ENCODE results near the gene BCAR1.
"Not testable (repeated sequence)": the region's sequence is repeated elsewhere in the genome, so short reads cannot be mapped to it uniquely, and the experiment has no call there.

The BCAR1 gene

DNA sequence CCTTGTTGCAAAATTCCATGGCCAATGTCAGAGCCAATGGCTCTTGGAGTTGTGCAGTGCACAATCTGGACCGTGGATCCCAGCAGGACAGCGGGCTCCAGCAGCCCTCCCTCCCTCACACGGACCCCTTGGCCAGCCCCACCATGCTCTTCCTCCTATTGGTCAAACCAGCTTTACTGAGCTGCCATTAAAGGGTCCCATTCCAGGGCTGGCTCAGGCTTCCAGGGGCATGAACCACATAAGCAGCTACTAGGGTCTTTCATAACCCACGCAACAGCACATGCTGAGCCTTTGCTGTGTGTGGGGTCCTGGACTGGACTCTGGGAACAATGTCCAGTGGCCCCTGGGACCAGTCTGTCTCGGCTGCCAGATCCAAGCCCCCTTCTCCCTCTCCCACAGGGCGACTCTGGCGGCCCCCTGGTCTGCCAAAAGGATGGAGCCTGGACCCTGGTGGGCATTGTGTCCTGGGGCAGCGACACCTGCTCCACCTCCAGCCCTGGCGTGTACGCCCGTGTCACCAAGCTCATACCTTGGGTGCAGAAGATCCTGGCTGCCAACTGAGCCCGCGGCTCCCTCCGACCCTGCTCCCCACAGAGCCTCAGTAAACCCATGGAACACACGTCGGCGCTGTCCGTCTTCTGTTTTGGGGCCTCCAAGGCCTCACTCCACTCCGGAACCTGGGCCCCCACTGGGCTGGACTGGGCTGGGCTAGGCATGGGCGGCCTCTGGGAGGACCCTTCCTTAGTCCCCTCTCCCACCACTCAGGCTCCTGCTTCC, 26.9 kb downstream of the BCAR1 start:
- no peak for DNase-seq (ENCODE audit: low read depth)

- not testable (repeated sequence) for DNase-seq (ENCODE audit: low read depth)
Measured at GRCh38 chr16:75223129-75223528, 28.3 kb downstream of the BCAR1 start.

DNA sequence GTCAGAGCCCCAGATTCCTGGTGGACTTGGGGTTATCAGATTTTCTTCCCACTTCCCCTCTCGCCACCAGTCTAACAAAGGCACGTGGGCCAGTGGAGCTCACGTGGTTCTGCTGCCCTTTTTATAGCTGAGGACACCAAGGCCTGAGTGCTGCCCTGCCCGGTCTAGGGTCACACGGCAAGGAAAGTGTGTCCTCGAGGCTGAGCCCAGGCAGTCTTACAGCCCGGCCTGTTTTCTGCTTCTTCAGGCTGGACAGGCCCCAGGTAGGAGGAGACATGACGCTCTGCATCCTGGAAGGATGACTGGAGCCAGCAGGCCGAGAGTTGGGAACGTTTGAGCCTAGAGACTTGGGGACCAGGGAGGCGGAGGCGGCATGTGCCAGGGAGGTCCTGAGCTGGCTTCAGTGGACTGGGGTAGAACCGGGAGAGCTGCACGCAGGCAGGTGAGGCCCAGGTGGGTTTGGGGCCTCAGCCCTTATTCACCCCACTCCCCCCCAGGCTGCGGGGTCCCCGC, 29.1 kb downstream of the BCAR1 start:
- DNase-seq (ENCODE audit: low read depth) = no peak

DNA sequence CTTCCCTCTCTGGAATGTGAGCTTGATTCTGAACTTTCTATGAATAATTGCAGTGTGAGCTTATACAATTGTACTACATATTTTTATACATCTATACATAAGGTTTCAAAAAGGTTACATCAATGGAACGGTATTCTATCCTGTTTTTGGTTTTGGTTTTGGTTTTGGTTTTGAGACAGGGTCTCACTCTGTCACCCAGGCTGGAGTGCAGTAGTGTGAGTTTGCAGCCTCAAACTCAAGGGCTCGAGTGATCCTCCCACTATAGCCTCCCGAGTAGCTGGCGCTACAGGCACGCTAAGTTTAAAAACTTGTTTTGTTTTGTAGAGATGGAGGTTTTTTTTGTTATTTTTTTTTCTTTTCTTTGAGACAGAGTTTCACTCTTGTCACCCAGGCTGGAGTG, 31.6 kb downstream of the BCAR1 start:
- DNase-seq (ENCODE audit: low read depth) = no peak

DNA sequence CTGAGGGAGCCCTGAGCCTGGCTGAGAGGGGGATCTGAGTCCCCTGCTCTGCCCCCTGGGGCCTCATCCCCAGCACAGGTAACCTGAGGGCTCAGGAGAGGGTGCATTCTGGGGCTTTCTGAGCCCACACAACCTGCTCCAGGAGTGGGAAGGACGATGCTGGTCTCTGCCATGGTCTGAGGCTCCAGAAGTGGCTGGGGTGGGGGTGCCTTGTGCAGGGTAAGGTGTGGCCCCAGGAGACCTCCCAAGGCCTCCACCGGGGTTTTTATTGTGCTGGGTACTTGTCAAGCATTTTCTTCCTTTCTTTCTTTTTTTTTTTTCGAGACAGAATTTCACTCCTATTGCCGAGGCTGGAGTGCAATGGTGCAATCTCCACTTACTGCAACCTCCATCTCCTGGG, 32.3 kb downstream of the BCAR1 start:
- DNase-seq (ENCODE audit: low read depth) = no peak

GRCh38 chr16:75218256-75219076, 33.0 kb downstream of the BCAR1 start, which contains the start of gene CTRB1:
Gene CTRB1 (plus strand): TSS chr16:75218988. CDS start chr16:75219008, 20 bp downstream.
- no peak for DNase-seq (ENCODE audit: low read depth)

DNA sequence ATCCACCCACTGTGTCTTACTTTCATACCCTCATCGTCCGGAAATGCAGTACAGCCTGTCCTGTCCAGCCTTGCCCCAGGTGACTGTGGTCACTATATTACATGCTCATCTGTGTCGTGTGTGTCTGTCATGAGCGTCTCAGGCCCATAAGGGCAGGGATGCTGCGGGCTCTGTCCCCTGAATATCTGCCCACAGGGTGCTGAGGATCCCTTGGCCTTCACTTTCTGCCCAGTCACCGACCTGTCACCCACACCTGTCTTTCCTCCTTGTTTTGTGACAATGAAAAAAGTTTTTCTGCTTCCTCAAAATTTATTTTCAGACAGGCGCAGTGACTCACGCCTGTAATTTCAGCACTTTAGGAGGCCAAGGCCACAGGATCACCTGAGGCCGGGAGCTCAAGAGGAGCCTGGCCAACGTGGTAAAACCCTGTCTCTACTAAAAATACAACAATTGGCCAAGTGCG, 34.0 kb downstream of the BCAR1 start:
- no peak for DNase-seq (ENCODE audit: low read depth)

GRCh38 chr16:75216576-75216975, 34.8 kb downstream of the BCAR1 start:
- no peak for DNase-seq (ENCODE audit: low read depth)

- DNase-seq (ENCODE audit: low read depth) = no peak
Measured at GRCh38 chr16:75216127-75216526, 35.3 kb downstream of the BCAR1 start.

GRCh38 chr16:75211286-75211685, 40.1 kb downstream of the BCAR1 start:
- not testable (repeated sequence) for DNase-seq (ENCODE audit: low read depth)

GRCh38 chr16:75209944-75210343, 41.5 kb downstream of the BCAR1 start:
- no peak for DNase-seq (ENCODE audit: low read depth)

GRCh38 chr16:75209514-75209913, 41.9 kb downstream of the BCAR1 start:
- DNase-seq (ENCODE audit: low read depth) = not testable (repeated sequence)

- DNase-seq (ENCODE audit: low read depth) = no peak
Measured at GRCh38 chr16:75208861-75209505, 42.4 kb downstream of the BCAR1 start.

- no peak for DNase-seq (ENCODE audit: low read depth)
Measured at GRCh38 chr16:75208242-75208825, 43.1 kb downstream of the BCAR1 start.

- DNase-seq (ENCODE audit: low read depth) = no peak
Measured at GRCh38 chr16:75207831-75208230, 43.6 kb downstream of the BCAR1 start.

GRCh38 chr16:75206749-75207451, 44.5 kb downstream of the BCAR1 start, which contains the start of gene CTRB2:
Gene CTRB2 (minus strand): TSS chr16:75207161. CDS start chr16:75207141, 20 bp downstream.
- no peak for DNase-seq (ENCODE audit: low read depth)

DNA sequence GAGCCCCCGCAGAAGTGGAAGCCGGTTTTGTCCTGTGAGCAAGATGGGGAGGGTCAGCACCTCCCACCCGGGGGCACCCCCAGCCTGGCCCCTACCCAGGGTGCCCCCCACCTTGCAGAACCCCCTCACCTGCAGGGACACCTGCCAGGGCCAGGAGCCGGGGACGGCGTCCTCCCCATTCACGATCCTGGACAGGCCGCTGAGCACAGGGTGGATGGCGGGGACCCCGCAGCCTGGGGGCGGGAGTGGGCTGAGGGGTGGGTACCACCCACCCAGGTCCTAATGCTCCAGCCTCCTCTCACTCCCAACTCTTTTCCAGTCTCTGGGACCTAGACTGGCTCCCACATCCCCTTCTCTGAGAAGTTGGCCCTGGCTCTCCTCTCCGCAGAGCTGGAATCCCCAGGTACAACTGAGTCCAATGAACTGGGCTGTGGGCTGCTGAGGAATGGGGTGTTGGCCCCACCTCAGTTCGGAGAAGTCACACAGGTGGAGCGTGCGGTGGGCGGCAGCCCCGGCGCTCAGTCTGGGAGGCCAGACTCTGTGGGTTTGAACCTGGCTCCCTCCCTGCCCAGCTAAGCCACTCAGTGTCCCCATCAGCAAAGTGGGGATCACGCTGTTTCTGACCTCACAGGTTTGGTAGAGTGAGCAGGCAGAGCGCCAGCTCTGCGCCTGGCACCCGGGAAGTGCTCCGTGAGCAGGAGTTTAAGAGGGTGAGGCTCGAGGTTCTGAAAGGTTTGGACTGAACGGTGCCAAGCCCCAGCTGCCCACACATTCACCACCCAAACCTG, 45.3 kb downstream of the BCAR1 start:
- not testable (repeated sequence) for DNase-seq (ENCODE audit: low read depth)

DNA sequence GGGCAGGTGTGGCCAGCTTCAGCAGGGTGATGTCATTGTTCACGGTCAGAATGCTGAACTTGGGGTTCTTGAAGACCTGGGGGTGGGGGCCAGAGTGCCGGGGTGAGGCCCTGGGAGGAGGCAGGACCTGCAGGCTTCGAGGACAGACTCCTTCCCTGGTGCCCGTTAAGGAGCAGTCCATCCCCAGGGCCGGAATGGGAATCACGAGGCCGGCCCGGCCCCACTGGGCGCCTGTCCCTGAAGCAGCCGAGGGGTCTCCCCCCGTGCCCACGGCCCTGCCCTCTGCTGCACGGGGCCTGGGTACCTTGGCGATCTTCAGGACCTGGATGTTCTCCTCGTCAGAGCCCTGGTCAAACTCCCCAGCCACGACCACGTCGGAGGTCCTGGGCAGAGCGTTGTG, 46.0 kb downstream of the BCAR1 start:
- not testable (repeated sequence) for DNase-seq (ENCODE audit: low read depth)

GRCh38 chr16:75204905-75205304, 46.5 kb downstream of the BCAR1 start:
- not testable (repeated sequence) for DNase-seq (ENCODE audit: low read depth)

- no peak for DNase-seq (ENCODE audit: low read depth)
Measured at GRCh38 chr16:75204410-75204758, 47.0 kb downstream of the BCAR1 start.
